OCI-LY7 (cell line): ENCODE results near the gene MICAL3. TPM values are rescaled to one million over a fixed set of nuclear protein-coding genes. Genes with fewer than 3 reads are reported as not detected.

Experiments used
- BruUV-seq: library from RNA; stranded (reverse); fragments of 400-500 nt; replicated peaks from 2 replicates; lab custom pipeline; 2021; lab: Mats Ljungman, UMichigan
- CTCF ChIA-PET: fragments of 300-600 bp; sonication (Branson Sonifier 250); formaldehyde crosslinking; loops from one replicate; lab custom pipeline; 2022; ENCODE audit warnings: antibody characterized with exemption; ENCODE audit not compliant: unreplicated experiment; lab: Charles Lee
- POLR2A ChIA-PET: fragments of 300-600 bp; sonication (Branson Sonifier 250); formaldehyde crosslinking; loops from one replicate; lab custom pipeline; 2022; ENCODE audit warnings: antibody characterized with exemption; lab: Charles Lee
- DNase-seq: peaks from one replicate; pipeline ENCODE4 v3.0.0-alpha.2; 2015; ENCODE audit warnings: low spot score
- H2AFZ ChIP-seq: fragments of 200-600 bp; sonication (generic), shearing (Covaris generic); 2 replicates; pipeline ENCODE4 v1.6.1; 2014; ENCODE audit warnings: mild to moderate bottlenecking, antibody characterized with exemption, low read length, moderate library complexity
- H3K27ac ChIP-seq: fragments of 200-600 bp; sonication (generic); 2 replicates; pipeline ENCODE4 v1.5.1; 2014; ENCODE audit warnings: mixed run types, low read depth, mild to moderate bottlenecking, moderate library complexity, low read length, inconsistent platforms; ENCODE audit not compliant: poor library complexity, severe bottlenecking
- H3K36me3 ChIP-seq: fragments of 200-600 bp; sonication (generic); 2 replicates; pipeline ENCODE4 v1.6.1; 2014; ENCODE audit warnings: mild to moderate bottlenecking, antibody characterized with exemption, low read length, moderate library complexity, mixed read lengths; ENCODE audit not compliant: insufficient read depth
- H3K4me1 ChIP-seq: fragments of 200-600 bp; sonication (generic); 2 replicates; pipeline ENCODE4 v1.5.1; 2014; ENCODE audit warnings: mild to moderate bottlenecking, low read length; ENCODE audit not compliant: insufficient read depth, poor library complexity, severe bottlenecking
- H3K4me2 ChIP-seq: fragments of 200-600 bp; sonication (generic); 2 replicates; pipeline ENCODE4 v1.6.1; 2014; ENCODE audit warnings: mild to moderate bottlenecking, low read length
- H3K4me3 ChIP-seq: fragments of 200-600 bp; sonication (generic); 2 replicates; pipeline ENCODE4 v1.5.1; 2014; ENCODE audit warnings: mild to moderate bottlenecking, low read depth, low read length; ENCODE audit not compliant: poor library complexity, severe bottlenecking
- H3K79me2 ChIP-seq: fragments of 200-600 bp; sonication (generic); 2 replicates; pipeline ENCODE4 v1.6.1; 2016; ENCODE audit warnings: low read depth, mild to moderate bottlenecking, low read length, moderate library complexity, mixed read lengths; ENCODE audit not compliant: insufficient read depth
- H3K9me2 ChIP-seq: fragments of 200-600 bp; sonication (generic); 2 replicates; pipeline ENCODE4 v1.6.1; 2016; ENCODE audit warnings: mild to moderate bottlenecking, low read length, mixed read lengths; ENCODE audit not compliant: insufficient read depth
- H3K9me3 ChIP-seq: fragments of 200-600 bp; sonication (generic); 2 replicates; pipeline ENCODE4 v1.6.1; 2014; ENCODE audit warnings: mild to moderate bottlenecking, mixed run types, low read length, mixed read lengths
- H4K20me1 ChIP-seq: fragments of 200-600 bp; sonication (generic); 2 replicates; pipeline ENCODE4 v1.6.1; 2014; ENCODE audit warnings: mild to moderate bottlenecking, antibody characterized with exemption, low read length, moderate library complexity, mixed read lengths; ENCODE audit not compliant: insufficient read depth
- CTCF ChIP-seq: fragments of 200-600 bp; sonication (generic); conservative IDR thresholded peaks from 2 replicates; pipeline ENCODE4 v1.5.1; 2014; ENCODE audit warnings: mild to moderate bottlenecking, antibody characterized with exemption, low read length, moderate library complexity, mixed read lengths
- EZH2phosphoT487 ChIP-seq: fragments of 200-600 bp; sonication (generic); IDR thresholded peaks from 2 replicates; pipeline ENCODE4 v1.6.1; 2018; ENCODE audit warnings: low read depth, borderline replicate concordance, mild to moderate bottlenecking, mixed run types, antibody characterized with exemption, low read length, moderate library complexity, mixed read lengths
- intact Hi-C: fragments of 100-400 bp; cut with micrococcal nuclease; formaldehyde crosslinking; loops from one replicate; pipeline ENCODE4 v1.10.0; 2022; ENCODE audit not compliant: unreplicated experiment
- total RNA-seq, 2 experiments: library from RNA; depleted of rRNA in 1 of 2; stranded (reverse); fragments of >200 nt in 1 of 2; shearing (Covaris generic) in 1 of 2; gene quantifications; 2 replicates each; pipeline ENCODE4 v1.2.3, GENCODE V29; 2014 to 2022

MICAL3 gene
- total RNA-seq, 2 experiments from 2014 or later: 80.9 to 210 TPM

- no peak overlapping the region for H2AFZ ChIP-seq
- CTCF ChIA-PET: no interaction called here
- no TSS peak for BruUV-seq
- peaks cover 4% of the 10 kb centered on the region; the same call in 1 of the 2 replicates for H3K9me3 ChIP-seq
- no peak for DNase-seq
- H3K27ac ChIP-seq: no peak overlapping the region
- peaks cover 38% of the 10 kb centered on the region for H4K20me1 ChIP-seq
- TF ChIP-seq EZH2phosphoT487: no peak
- H3K9me2 ChIP-seq: no peaks in the 10 kb centered on the region
- intact Hi-C loops: no loop called here
- peaks cover 54% of the 10 kb centered on the region for H3K36me3 ChIP-seq
- H3K4me3 ChIP-seq: no peak overlapping the region
- H3K79me2 ChIP-seq: peaks cover 100% of the 10 kb centered on the region
- no peak overlapping the region for H3K4me2 ChIP-seq
- H3K4me1 ChIP-seq: peaks cover 45% of the 10 kb centered on the region
- POLR2A ChIA-PET: interaction anchor here (0.7 kb wide), 1 partner anchor 75 kb away, joined by 3 read pairs; no protein-coding TSS in a partner anchor
Measured at GRCh38 chr22:17977371-17977770, 47.0 kb downstream of the MICAL3 start.

GRCh38 chr22:17976121-17976520 lies 48.2 kb downstream of the MICAL3 start:
- intact Hi-C loops: no loop called here
- BruUV-seq: no TSS peak
- H3K9me2 ChIP-seq: no peaks in the 10 kb centered on the region
- no peak overlapping the region for H3K27ac ChIP-seq
- no peak overlapping the region for H3K4me2 ChIP-seq
- H3K36me3 ChIP-seq: peaks cover 62% of the 10 kb centered on the region
- POLR2A ChIA-PET: interaction anchor here (0.5 kb wide), 1 partner anchor 32 kb away, joined by 3 read pairs; no protein-coding TSS in a partner anchor
- H3K4me1 ChIP-seq: peaks cover 40% of the 10 kb centered on the region
- CTCF ChIA-PET: no interaction called here
- H4K20me1 ChIP-seq: peaks cover 45% of the 10 kb centered on the region
- no peak overlapping the region for H2AFZ ChIP-seq
- DNase-seq: no peak
- peaks cover 4% of the 10 kb centered on the region; the same call in 1 of the 2 replicates for H3K9me3 ChIP-seq
- peaks cover 100% of the 10 kb centered on the region for H3K79me2 ChIP-seq
- no peak for TF ChIP-seq CTCF
- no peak for TF ChIP-seq EZH2phosphoT487
- H3K4me3 ChIP-seq: no peak overlapping the region

- intact Hi-C loops: no loop called here
- Histone ChIP-seq H3K4me2 (no peak overlapping the region), H3K79me2 (peaks cover 100% of the 10 kb centered on the region), H3K9me2 (no peaks in the 10 kb centered on the region), H3K4me3 (no peak overlapping the region), H3K9me3 (peaks cover 4% of the 10 kb centered on the region; the same call in 1 of the 2 replicates), H3K36me3 (peaks cover 74% of the 10 kb centered on the region), H3K4me1 (peaks cover 33% of the 10 kb centered on the region), H2AFZ (no peak overlapping the region), H4K20me1 (peaks cover 42% of the 10 kb centered on the region), H3K27ac (no peak overlapping the region)
- no peak for DNase-seq
- CTCF ChIA-PET: no interaction called here
- TF ChIP-seq EZH2phosphoT487 (no peak), CTCF (no peak)
- POLR2A ChIA-PET: interaction anchor here (0.6 to 0.8 kb wide), 4 partner anchors 17 to 1505 kb away, joined by 3 to 4 read pairs (median 3); partner anchors contain the start of gene CDC45
- BruUV-seq: TSS peak; percentile 35
Measured at GRCh38 chr22:17974703-17975372, 49.5 kb downstream of the MICAL3 start.
